ENCODE measurements around the gene ITLN1.

DNA sequence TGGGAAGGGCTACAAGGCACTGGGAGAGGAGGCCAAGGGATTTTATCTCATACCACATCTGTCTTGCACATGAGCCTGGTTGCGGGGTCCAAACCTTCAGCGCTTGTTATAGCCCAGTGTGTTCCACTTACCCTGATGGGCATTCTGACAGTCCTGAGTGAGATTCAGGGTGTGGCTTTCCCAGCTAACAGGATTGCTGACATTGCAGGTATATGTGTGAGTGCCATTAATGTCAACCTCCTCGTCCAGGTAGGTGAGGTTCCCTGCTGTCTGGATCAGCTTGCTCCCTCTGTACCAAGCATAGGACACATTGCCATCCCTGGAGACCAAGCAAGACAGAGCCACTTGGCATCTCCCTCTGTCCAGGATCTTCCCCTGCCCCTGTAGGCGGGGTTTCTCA, 43.9 kb downstream of the ITLN1 start:
- TF ChIP-seq, protein P1, sequence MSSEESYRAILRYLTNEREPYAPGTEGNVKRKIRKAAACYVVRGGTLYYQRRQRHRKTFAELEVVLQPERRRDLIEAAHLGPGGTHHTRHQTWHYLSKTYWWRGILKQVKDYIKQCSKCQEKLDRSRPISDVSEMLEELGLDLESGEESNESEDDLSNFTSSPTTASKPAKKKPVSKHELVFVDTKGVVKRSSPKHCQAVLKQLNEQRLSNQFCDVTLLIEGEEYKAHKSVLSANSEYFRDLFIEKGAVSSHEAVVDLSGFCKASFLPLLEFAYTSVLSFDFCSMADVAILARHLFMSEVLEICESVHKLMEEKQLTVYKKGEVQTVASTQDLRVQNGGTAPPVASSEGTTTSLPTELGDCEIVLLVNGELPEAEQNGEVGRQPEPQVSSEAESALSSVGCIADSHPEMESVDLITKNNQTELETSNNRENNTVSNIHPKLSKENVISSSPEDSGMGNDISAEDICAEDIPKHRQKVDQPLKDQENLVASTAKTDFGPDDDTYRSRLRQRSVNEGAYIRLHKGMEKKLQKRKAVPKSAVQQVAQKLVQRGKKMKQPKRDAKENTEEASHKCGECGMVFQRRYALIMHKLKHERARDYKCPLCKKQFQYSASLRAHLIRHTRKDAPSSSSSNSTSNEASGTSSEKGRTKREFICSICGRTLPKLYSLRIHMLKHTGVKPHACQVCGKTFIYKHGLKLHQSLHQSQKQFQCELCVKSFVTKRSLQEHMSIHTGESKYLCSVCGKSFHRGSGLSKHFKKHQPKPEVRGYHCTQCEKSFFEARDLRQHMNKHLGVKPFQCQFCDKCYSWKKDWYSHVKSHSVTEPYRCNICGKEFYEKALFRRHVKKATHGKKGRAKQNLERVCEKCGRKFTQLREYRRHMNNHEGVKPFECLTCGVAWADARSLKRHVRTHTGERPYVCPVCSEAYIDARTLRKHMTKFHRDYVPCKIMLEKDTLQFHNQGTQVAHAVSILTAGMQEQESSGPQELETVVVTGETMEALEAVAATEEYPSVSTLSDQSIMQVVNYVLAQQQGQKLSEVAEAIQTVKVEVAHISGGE (tag by site-specific recombination; conservative IDR thresholded peaks at IDR 0.05; ENCODE audit: low read depth): no peak
- TF ChIP-seq ZNF510 (tag by site-specific recombination; IDR thresholded peaks at IDR 0.05; ENCODE audit: insufficient replicate concordance) (no peak), ZXDB (tag by site-specific recombination; IDR thresholded peaks at IDR 0.05) (no peak)
- TF ChIP-seq, protein P2, sequence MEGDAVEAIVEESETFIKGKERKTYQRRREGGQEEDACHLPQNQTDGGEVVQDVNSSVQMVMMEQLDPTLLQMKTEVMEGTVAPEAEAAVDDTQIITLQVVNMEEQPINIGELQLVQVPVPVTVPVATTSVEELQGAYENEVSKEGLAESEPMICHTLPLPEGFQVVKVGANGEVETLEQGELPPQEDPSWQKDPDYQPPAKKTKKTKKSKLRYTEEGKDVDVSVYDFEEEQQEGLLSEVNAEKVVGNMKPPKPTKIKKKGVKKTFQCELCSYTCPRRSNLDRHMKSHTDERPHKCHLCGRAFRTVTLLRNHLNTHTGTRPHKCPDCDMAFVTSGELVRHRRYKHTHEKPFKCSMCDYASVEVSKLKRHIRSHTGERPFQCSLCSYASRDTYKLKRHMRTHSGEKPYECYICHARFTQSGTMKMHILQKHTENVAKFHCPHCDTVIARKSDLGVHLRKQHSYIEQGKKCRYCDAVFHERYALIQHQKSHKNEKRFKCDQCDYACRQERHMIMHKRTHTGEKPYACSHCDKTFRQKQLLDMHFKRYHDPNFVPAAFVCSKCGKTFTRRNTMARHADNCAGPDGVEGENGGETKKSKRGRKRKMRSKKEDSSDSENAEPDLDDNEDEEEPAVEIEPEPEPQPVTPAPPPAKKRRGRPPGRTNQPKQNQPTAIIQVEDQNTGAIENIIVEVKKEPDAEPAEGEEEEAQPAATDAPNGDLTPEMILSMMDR (tag by site-specific recombination; IDR thresholded peaks at IDR 0.05): no peak
- TF ChIP-seq, protein P3, sequence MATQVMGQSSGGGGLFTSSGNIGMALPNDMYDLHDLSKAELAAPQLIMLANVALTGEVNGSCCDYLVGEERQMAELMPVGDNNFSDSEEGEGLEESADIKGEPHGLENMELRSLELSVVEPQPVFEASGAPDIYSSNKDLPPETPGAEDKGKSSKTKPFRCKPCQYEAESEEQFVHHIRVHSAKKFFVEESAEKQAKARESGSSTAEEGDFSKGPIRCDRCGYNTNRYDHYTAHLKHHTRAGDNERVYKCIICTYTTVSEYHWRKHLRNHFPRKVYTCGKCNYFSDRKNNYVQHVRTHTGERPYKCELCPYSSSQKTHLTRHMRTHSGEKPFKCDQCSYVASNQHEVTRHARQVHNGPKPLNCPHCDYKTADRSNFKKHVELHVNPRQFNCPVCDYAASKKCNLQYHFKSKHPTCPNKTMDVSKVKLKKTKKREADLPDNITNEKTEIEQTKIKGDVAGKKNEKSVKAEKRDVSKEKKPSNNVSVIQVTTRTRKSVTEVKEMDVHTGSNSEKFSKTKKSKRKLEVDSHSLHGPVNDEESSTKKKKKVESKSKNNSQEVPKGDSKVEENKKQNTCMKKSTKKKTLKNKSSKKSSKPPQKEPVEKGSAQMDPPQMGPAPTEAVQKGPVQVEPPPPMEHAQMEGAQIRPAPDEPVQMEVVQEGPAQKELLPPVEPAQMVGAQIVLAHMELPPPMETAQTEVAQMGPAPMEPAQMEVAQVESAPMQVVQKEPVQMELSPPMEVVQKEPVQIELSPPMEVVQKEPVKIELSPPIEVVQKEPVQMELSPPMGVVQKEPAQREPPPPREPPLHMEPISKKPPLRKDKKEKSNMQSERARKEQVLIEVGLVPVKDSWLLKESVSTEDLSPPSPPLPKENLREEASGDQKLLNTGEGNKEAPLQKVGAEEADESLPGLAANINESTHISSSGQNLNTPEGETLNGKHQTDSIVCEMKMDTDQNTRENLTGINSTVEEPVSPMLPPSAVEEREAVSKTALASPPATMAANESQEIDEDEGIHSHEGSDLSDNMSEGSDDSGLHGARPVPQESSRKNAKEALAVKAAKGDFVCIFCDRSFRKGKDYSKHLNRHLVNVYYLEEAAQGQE (tag by site-specific recombination; IDR thresholded peaks at IDR 0.05): no peak
